ENCODE results near the gene DOCK4. TPM values are rescaled to one million over a fixed set of nuclear protein-coding genes. Genes with fewer than 3 reads are reported as not detected.
A peak's percentile ranks its signal among the peaks of the same experiment; 100 is the strongest.

DOCK4 gene
- total RNA-seq, 1 experiment from 2014 or later = 20.4 TPM

- H3K4me1 Mint-ChIP-seq = no peaks in the 10 kb centered on the region
- CTCF ChIA-PET = interaction anchor here (0.6 to 2.4 kb wide), 15 partner anchors 8 to 634 kb away, joined by 3 to 14 read pairs (median 3); partner anchors contain the start of gene IMMP2L
- no peak overlapping the region for H3K4me3 Mint-ChIP-seq
- ATAC-seq (peak; percentile 76), DNase-seq (ENCODE audit: low spot score) (no peak)
- no peak for TF ChIP-seq E2F5 (CRISPR knock-in tag; IDR thresholded peaks at IDR 0.05)
- TF ChIP-seq CTCF (IDR thresholded peaks at IDR 0.05) = 0 out of 2 replicates have a peak, but pooled peaks have one; percentile 27
- H3K27ac Mint-ChIP-seq = no peak overlapping the region
- no peaks in the 10 kb centered on the region for H3K9me3 Mint-ChIP-seq
- no peaks in the 10 kb centered on the region for H3K27me3 Mint-ChIP-seq (ENCODE audit: low read depth)
- POLR2A ChIA-PET = no interaction called here
- H3K36me3 Mint-ChIP-seq = 0 out of 2 replicates have a peak, but pooled peaks cover 2% of the 10 kb centered on the region
These were observed 475.5 kb downstream of the DOCK4 start for GRCh38 chr7:111730476-111731300.

GRCh38 chr7:111730057-111730456 is 476.1 kb downstream of the DOCK4 start:
- Mint-ChIP-seq H3K27me3 (ENCODE audit: low read depth) (no peaks in the 10 kb centered on the region), H3K36me3 (0 out of 2 replicates have a peak, but pooled peaks cover 2% of the 10 kb centered on the region), H3K9me3 (no peaks in the 10 kb centered on the region), H3K4me3 (no peak overlapping the region), H3K27ac (no peak overlapping the region), H3K4me1 (no peaks in the 10 kb centered on the region)
- no peak for DNase-seq (ENCODE audit: low spot score)
- ATAC-seq = no peak
- TF ChIP-seq ZSCAN18 (CRISPR knock-in tag; IDR thresholded peaks at IDR 0.05) (no peak), TCF7 (CRISPR knock-in tag; IDR thresholded peaks at IDR 0.05; ENCODE audit: low read depth) (no peak), NR2C2 (CRISPR knock-in tag; IDR thresholded peaks at IDR 0.05) (no peak), STAT6 (CRISPR knock-in tag; conservative IDR thresholded peaks at IDR 0.05; ENCODE audit: low read depth) (no peak), JAZF1 (CRISPR knock-in tag; IDR thresholded peaks at IDR 0.05) (no peak), CTCF (IDR thresholded peaks at IDR 0.05) (no peak), OVOL2 (CRISPR knock-in tag; IDR thresholded peaks at IDR 0.05; ENCODE audit: borderline replicate concordance) (no peak), ZMAT4 (CRISPR knock-in tag; IDR thresholded peaks at IDR 0.05) (no peak)
- ChIA-PET CTCF (interaction anchor here (0.6 to 2.4 kb wide), 32 partner anchors 8 to 1201 kb away, joined by 3 to 14 read pairs (median 4); partner anchors contain the start of gene IMMP2L), POLR2A (no interaction called here)

GRCh38 chr7:111729483-111729882 is 476.7 kb downstream of the DOCK4 start:
- no peaks in the 10 kb centered on the region for H3K4me1 Mint-ChIP-seq
- no peak overlapping the region for H3K4me3 Mint-ChIP-seq
- ATAC-seq (peak; percentile 74), DNase-seq (ENCODE audit: low spot score) (peak; percentile 21)
- POLR2A ChIA-PET = no interaction called here
- 0 out of 2 replicates have a peak, but pooled peaks cover 2% of the 10 kb centered on the region for H3K36me3 Mint-ChIP-seq
- no peaks in the 10 kb centered on the region for H3K27me3 Mint-ChIP-seq (ENCODE audit: low read depth)
- TF ChIP-seq ATF2 (CRISPR knock-in tag; IDR thresholded peaks at IDR 0.05; ENCODE audit: borderline replicate concordance, low read depth) (no peak), MXD4 (CRISPR knock-in tag; IDR thresholded peaks at IDR 0.05; ENCODE audit: borderline replicate concordance) (no peak), ERG (CRISPR knock-in tag; IDR thresholded peaks at IDR 0.05) (no peak), NFYB (CRISPR knock-in tag; conservative IDR thresholded peaks at IDR 0.05; ENCODE audit: low read depth) (no peak), EMX1 (CRISPR knock-in tag; IDR thresholded peaks at IDR 0.05) (no peak), ZNF121 (CRISPR knock-in tag; IDR thresholded peaks at IDR 0.05) (no peak), RORB (CRISPR knock-in tag; IDR thresholded peaks at IDR 0.05) (no peak), OVOL2 (CRISPR knock-in tag; IDR thresholded peaks at IDR 0.05; ENCODE audit: borderline replicate concordance) (no peak), ZNF263 (CRISPR knock-in tag; IDR thresholded peaks at IDR 0.05; ENCODE audit: low read depth) (no peak)
- H3K9me3 Mint-ChIP-seq = no peaks in the 10 kb centered on the region
- CTCF ChIA-PET = interaction anchor here (0.7 to 2.4 kb wide), 31 partner anchors 8 to 1201 kb away, joined by 3 to 14 read pairs (median 4); partner anchors contain the start of gene IMMP2L
- no peak overlapping the region for H3K27ac Mint-ChIP-seq
